SJSA1 (cell line): ENCODE results near the gene RAET1G. TPM values are rescaled to one million over a fixed set of nuclear protein-coding genes. Genes with fewer than 3 reads are reported as not detected.
A peak's percentile ranks its signal among the peaks of the same experiment; 100 is the strongest.
"Not testable (repeated sequence)": the region's sequence is repeated elsewhere in the genome, so short reads cannot be mapped to it uniquely, and the experiment has no call there.

ENCODE experiments used
- DNase-seq, 2 experiments: peaks; one replicate each; pipeline ENCODE4 v3.0.0-alpha.2; 2015 to 2020; ENCODE audit warnings: low spot score in 2 of 2, low read depth in 1 of 2
- H3K27ac ChIP-seq: fragments of 250-450 bp; sonication (Bioruptor Pico); 2 replicates; pipeline ENCODE4 v1.5.1; 2020; ENCODE audit warnings: mild to moderate bottlenecking, moderate library complexity
- H3K27me3 ChIP-seq: fragments of 250-450 bp; sonication (Bioruptor Pico); replicated peaks from 2 replicates; pipeline ENCODE4 v1.5.1; 2020; ENCODE audit warnings: mild to moderate bottlenecking, moderate library complexity
- H3K36me3 ChIP-seq: fragments of 250-450 bp; sonication (Bioruptor Pico); 2 replicates; pipeline ENCODE4 v1.5.1; 2020; ENCODE audit warnings: mild to moderate bottlenecking
- H3K4me1 ChIP-seq: fragments of 250-450 bp; sonication (Bioruptor Pico); replicated peaks from 2 replicates; pipeline ENCODE4 v1.6.1; 2021; ENCODE audit warnings: mild to moderate bottlenecking
- H3K4me3 ChIP-seq: fragments of 250-450 bp; sonication (Bioruptor Pico); 2 replicates; pipeline ENCODE4 v1.5.1; 2020; ENCODE audit warnings: mild to moderate bottlenecking
- H3K9me3 ChIP-seq: fragments of 250-450 bp; sonication (Bioruptor Pico); replicated peaks from 2 replicates; pipeline ENCODE4 v1.5.1; 2020; ENCODE audit warnings: mild to moderate bottlenecking
- total RNA-seq: library from RNA; depleted of rRNA; stranded (reverse); fragments of >200 nt; shearing (Covaris generic); gene quantifications from 2 replicates; pipeline ENCODE4 v1.2.3, GENCODE V29; 2014

The RAET1G gene
- total RNA-seq, 1 experiment from 2014 or later, result 0.68 TPM

DNA sequence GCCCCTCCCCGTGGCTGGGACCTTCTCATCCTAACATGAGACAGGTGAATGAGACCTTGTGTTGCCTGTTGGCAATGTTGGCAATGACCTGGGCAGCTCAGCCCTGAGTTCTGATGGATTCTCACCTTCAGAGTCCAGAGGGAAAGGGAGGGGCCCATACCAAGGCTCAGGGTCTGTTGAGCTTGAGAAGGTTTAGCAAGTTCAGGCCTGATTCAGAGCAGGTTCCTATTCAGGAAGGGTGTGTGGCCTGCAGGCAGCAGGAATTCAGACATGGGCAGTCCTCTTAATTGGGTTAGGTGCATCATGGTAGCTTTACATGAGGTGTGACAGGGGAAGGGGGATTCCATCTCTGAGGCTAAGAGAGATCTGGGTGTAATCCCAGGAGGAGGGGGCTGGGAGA, 24.6 kb upstream of the RAET1G start:
- not testable (repeated sequence) for H3K27me3 ChIP-seq, H3K4me3 ChIP-seq, H3K36me3 ChIP-seq, H3K9me3 ChIP-seq, H3K27ac ChIP-seq, DNase-seq, H3K4me1 ChIP-seq

GRCh38 chr6:149946631-149947030, 23.7 kb upstream of the RAET1G start:
- DNase-seq, H3K36me3 ChIP-seq, H3K27ac ChIP-seq, H3K4me3 ChIP-seq, H3K27me3 ChIP-seq, H3K4me1 ChIP-seq, H3K9me3 ChIP-seq: not testable (repeated sequence)

- not testable (repeated sequence) for H3K36me3 ChIP-seq, H3K27ac ChIP-seq, H3K4me1 ChIP-seq, DNase-seq, H3K27me3 ChIP-seq, H3K4me3 ChIP-seq, H3K9me3 ChIP-seq
Observed at GRCh38 chr6:149945276-149945675, 22.4 kb upstream of the RAET1G start.

DNA sequence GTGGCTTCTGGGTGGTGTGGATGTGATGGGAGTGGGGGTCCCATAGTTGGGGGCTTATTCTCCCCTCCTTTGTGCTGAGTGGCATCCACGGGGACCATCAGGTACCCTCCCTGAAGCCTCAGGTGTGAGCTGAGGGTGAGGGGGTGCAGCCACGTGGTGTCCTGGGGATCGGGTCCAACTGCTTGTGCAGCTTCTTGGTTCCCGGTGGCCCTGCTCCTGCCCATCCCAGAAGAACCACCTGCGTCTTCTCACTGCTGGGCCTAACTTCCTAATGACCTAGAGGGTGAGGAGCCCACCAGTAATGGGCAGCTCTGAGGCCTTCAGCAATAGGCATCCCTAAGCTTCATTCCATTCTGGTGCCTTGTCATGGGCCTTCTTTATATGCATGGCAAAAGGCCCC, 20.4 kb upstream of the RAET1G start:
- not testable (repeated sequence) for H3K27ac ChIP-seq, H3K36me3 ChIP-seq, H3K9me3 ChIP-seq, H3K4me3 ChIP-seq, H3K27me3 ChIP-seq, H3K4me1 ChIP-seq, DNase-seq

- Histone ChIP-seq H3K36me3 (no peaks in the 10 kb centered on the region), H3K27ac (no peak overlapping the region)
- DNase-seq, result no peak
Observed at GRCh38 chr6:149942461-149942829, 19.5 kb upstream of the RAET1G start.

DNA sequence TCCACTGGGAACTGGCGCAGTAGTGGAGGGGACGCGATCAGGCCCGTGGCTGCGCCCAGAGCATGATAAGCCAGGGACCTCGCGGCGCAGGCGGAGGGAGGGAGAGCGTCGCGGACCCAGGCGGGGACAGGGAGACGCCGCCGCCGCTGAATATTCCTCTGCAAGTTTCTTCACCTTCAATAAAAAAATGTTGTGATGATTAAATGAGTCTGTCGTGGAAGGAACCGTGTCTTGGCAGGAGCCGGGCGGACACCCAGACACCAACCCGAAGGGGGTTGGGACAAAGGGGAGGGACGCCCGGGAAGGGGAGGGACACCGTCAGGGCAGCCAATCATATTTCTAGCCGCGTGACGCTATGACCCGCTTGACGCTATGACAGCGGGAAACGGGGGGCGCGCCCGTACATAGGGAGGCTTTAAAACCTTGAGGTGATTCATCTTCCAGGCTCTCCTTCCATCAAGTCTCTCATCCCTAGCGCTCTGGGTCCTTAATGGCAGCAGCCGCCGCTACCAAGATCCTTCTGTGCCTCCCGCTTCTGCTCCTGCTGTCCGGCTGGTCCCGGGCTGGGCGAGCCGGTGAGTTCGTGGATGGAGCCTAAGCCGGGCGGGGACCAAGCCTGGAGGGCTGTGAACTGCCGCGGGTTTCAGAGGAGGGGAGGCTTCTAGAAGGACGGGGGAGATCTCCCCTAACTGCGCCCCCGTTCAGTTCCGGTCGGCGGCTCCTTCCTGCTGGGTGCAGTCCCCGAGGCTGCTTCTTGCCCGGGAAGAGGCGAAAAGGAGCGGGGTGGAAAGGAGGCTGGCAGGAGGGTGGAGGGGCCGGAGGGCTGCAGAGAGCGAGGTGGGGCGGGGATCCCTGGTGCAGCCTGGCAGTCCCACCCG, 18.9 kb upstream of the RAET1G start, which contains the start of gene ULBP2:
Gene ULBP2 (plus strand): TSS at position 432 of the 878 bp plus-strand sequence. CDS start 59 bp downstream, at position 491.
- Histone ChIP-seq H3K27ac (no peak within 1 kb of the TSS), H3K4me1 (peaks cover 9% of the 10 kb centered on the region), H3K36me3 (no peaks in the 10 kb centered on the region), H3K4me3 (peak within 1 kb of the TSS; percentile 54), H3K9me3 (no peaks in the 10 kb centered on the region), H3K27me3 (peaks cover 16% of the 10 kb centered on the region)
- DNase-seq, result peak; percentile 90 to 94

More at GRCh38 chr6:149942461-149942829, 19.5 kb upstream of the RAET1G start:
- Histone ChIP-seq H3K4me1 (peaks cover 9% of the 10 kb centered on the region), H3K4me3 (peak overlapping the region; percentile 54), H3K9me3 (no peaks in the 10 kb centered on the region), H3K27me3 (peaks cover 12% of the 10 kb centered on the region)

DNA sequence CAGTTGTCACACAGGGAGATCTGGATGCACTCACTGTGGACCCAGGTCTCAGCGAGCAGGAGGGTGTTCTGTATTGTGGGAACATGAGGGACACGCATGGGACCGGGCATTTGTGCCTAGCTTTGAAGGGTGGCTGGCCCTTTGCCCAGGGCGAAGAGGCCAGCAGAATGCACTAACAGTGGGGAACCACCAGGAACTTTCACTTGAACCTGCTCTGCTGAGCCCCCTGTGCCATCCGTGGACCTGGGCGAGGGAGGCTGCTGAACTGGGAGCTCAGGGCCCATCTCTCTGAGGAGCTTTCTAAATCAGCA, 17.7 kb upstream of the RAET1G start:
- H3K9me3 ChIP-seq, result no peaks in the 10 kb centered on the region
- H3K4me1 ChIP-seq, result peaks cover 9% of the 10 kb centered on the region
- no peak overlapping the region for H3K4me3 ChIP-seq
- H3K27ac ChIP-seq, result no peak overlapping the region
- H3K36me3 ChIP-seq, result no peaks in the 10 kb centered on the region
- H3K27me3 ChIP-seq, result peaks cover 23% of the 10 kb centered on the region
- no peak for DNase-seq

- Histone ChIP-seq H3K9me3 (no peaks in the 10 kb centered on the region), H3K27me3 (peaks cover 23% of the 10 kb centered on the region), H3K36me3 (no peaks in the 10 kb centered on the region), H3K4me3 (no peak overlapping the region), H3K27ac (no peak overlapping the region), H3K4me1 (peaks cover 9% of the 10 kb centered on the region)
- no peak for DNase-seq
Observed at GRCh38 chr6:149939909-149940671, 17.2 kb upstream of the RAET1G start.

DNA sequence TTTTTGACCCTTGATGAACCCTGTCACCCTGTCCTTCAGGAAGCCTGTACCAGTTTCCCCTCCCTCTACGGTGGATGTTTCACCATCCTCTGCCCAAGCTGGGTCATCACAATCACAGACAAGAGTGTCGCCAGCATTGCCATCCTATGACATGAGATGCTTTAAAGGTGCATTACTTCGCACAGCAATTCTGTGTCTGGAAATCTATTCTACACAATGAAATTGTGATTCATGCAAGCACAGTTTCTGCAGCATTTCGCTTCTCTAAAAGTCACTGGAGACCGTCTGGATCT, 16.4 kb upstream of the RAET1G start:
- no peak overlapping the region for H3K4me3 ChIP-seq
- H3K27ac ChIP-seq, result no peak overlapping the region

DNA sequence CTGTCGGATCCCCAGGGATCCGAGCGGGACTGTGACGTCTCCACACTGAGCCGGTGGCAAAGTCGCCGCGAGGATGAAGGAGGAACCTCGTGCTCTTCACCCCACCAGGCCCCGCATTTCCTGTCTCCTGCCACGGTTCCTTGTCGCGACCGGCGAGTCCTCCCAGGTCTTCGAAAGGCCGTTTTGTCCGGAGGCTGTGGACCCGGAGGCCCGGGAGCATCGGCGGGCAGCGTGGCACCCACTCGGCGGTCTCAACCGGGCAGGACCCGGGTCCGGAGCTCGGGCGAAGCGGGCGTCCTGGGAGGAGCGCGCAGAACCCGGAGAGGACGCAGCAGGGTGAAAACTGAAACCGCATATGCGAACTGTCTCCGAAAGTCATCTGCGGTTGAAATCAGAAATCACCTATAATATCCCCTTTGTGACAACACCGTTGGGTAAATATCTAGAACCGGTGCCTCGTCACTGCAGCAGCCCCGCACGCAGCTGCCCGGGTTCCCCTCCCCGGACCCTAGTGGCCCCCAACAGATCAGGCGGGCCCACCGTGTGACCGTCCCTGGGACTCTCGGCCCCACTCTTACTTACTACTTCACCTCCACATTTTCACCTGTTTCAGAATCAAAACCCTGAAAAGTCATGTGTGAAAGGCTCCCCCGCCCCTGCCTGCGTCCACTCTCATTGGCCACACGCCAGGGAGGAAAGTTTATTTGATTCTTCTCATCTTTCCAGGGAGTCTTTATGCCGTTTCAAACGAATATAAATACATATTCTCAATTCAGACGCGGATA, 15.8 kb upstream of the RAET1G start:
- Histone ChIP-seq H3K36me3 (no peaks in the 10 kb centered on the region), H3K27me3 (peaks cover 26% of the 10 kb centered on the region), H3K9me3 (no peaks in the 10 kb centered on the region), H3K4me1 (peaks cover 9% of the 10 kb centered on the region), H3K4me3 (peak overlapping the region; percentile 38), H3K27ac (no peak overlapping the region)
- peak in 1 of 2 experiments; percentile 37 for DNase-seq

More for the DNA sequence above, 16.4 kb upstream of the RAET1G start:
- DNase-seq, result no peak
- H3K36me3 ChIP-seq, result no peaks in the 10 kb centered on the region
- peaks cover 26% of the 10 kb centered on the region for H3K27me3 ChIP-seq
- H3K4me1 ChIP-seq, result peaks cover 9% of the 10 kb centered on the region
- no peaks in the 10 kb centered on the region for H3K9me3 ChIP-seq

- not testable (repeated sequence) for H3K36me3 ChIP-seq, H3K9me3 ChIP-seq, H3K27ac ChIP-seq, H3K4me1 ChIP-seq
- Histone ChIP-seq H3K27me3 (peaks cover 29% of the 10 kb centered on the region), H3K4me3 (peak overlapping the region; percentile 38)
- peak in 1 of 2 experiments; percentile 25 for DNase-seq
Observed at GRCh38 chr6:149938013-149938570, 15.2 kb upstream of the RAET1G start.

DNA sequence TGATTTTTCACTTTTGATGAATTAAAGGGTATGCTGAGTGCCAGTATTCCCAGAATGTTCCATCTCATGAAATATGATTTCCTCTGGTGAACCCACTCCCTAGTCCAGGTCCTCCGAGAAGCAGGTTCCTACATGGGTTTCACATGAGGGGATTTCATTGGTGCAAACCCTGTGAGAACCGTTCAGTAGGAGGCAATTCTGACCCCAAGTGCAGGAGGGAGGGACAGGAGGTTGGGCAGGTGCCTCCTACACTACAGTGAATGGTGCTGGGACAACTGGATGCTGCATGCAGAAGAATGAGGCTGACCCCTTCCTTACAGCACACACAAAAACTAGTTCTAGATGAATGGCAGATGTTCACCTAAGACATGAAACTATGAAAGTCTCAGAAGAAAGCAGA, 13.8 kb upstream of the RAET1G start:
- H3K9me3 ChIP-seq, result no peaks in the 10 kb centered on the region
- H3K27me3 ChIP-seq, result peaks cover 37% of the 10 kb centered on the region
- H3K27ac ChIP-seq, result no peak overlapping the region
- H3K4me3 ChIP-seq, result no peak overlapping the region
- peaks cover 9% of the 10 kb centered on the region for H3K4me1 ChIP-seq
- no peaks in the 10 kb centered on the region for H3K36me3 ChIP-seq
- DNase-seq, result no peak

DNA sequence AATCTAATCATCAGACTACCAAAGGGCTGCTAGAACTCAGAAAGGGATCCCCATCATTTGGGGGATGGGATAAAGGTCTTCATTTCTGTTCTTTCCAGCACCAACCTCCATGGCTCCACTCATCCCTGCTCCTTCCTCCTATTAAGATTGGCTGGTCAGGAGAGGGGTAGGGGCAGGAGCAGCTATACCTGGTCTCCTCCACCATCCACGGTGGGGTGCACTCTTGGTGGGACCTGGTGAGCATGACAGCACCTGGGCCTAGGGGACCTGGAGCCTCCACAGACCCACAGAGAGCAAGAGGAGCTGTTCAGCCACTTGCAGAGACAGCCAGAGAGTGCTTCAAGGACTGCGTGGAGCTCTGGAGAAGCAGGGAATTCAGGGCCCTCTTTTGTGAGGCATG, 12.7 kb upstream of the RAET1G start:
- Histone ChIP-seq H3K27ac (no peak overlapping the region), H3K4me1 (peaks cover 9% of the 10 kb centered on the region), H3K4me3 (no peak overlapping the region), H3K27me3 (peaks cover 44% of the 10 kb centered on the region), H3K9me3 (no peaks in the 10 kb centered on the region), H3K36me3 (no peaks in the 10 kb centered on the region)
- DNase-seq, result no peak
